Lung (tissue), 12 donors: ENCODE data around the gene DUSP22. TPM values are rescaled to one million over a fixed set of nuclear protein-coding genes. Genes with fewer than 3 reads are reported as not detected.
"Not testable (repeated sequence)": the region's sequence is repeated elsewhere in the genome, so short reads cannot be mapped to it uniquely, and the experiment has no call there.

Experiments
- ATAC-seq: fragments of 200-7000 bp; cut with Tn5 transposase; one replicate; pipeline ENCODE4 v1.9.1; 2020; ENCODE audit warnings: moderate number of reproducible peaks; ENCODE audit not compliant: insufficient read depth, low FRiP score
- DNase-seq, 3 donors: peaks; one replicate each; pipeline ENCODE4 v3.0.0-alpha.2; 2013 to 2017
- H3K27ac ChIP-seq, 2 donors: one replicate each; pipeline ENCODE4 v1.5.1; 2013; ENCODE audit warnings: mild to moderate bottlenecking in 2 of 2, moderate library complexity in 2 of 2, control low read depth in 1 of 2, inconsistent platforms in 1 of 2, low read depth in 1 of 2, low read length in 1 of 2
- H3K27me3 ChIP-seq, 3 donors: one replicate each; pipeline ENCODE4 v1.5.1; 2013; ENCODE audit warnings: low read length in 2 of 3; ENCODE audit not compliant: control insufficient read depth in 3 of 3, insufficient read depth in 3 of 3
- H3K36me3 ChIP-seq, 4 donors: one replicate each; pipeline ENCODE4 v1.5.1; 2013; ENCODE audit warnings: low read length in 4 of 4, mild to moderate bottlenecking in 1 of 4, moderate library complexity in 1 of 4; ENCODE audit not compliant: control insufficient read depth in 4 of 4, insufficient read depth in 4 of 4
- H3K4me1 ChIP-seq, 5 donors: one replicate each; pipeline ENCODE4 v1.5.1; 2013; ENCODE audit warnings: low read length in 5 of 5, mild to moderate bottlenecking in 2 of 5, moderate library complexity in 1 of 5; ENCODE audit not compliant: control insufficient read depth in 5 of 5, insufficient read depth in 5 of 5
- H3K4me3 ChIP-seq: one replicate; pipeline ENCODE4 v1.5.1; 2013; ENCODE audit warnings: mild to moderate bottlenecking, control low read depth, moderate library complexity
- H3K9ac ChIP-seq, 2 donors: one replicate each; pipeline ENCODE4 v1.5.1; 2013; ENCODE audit warnings: low read length in 2 of 2, control low read depth in 1 of 2; ENCODE audit not compliant: insufficient read depth in 1 of 2
- H3K9me3 ChIP-seq, 4 donors: one replicate each; pipeline ENCODE4 v1.5.1; 2013; ENCODE audit warnings: low read length in 3 of 4, mild to moderate bottlenecking in 1 of 4, moderate library complexity in 1 of 4; ENCODE audit not compliant: control insufficient read depth in 4 of 4, insufficient read depth in 3 of 4
- WGBS, 2 donors: extraction: QIAGEN DNeasy Blood & Tissue Kit; methylation state at CpG; one replicate each; pipeline ENCODE4 v1.1.7; 2013; 5-methylcytosine and 5-hydroxymethylcytosine counted together
- polyA plus RNA-seq, 2 donors: library from polyadenylated mRNA; stranded (reverse); fragments of 200-250 nt; gene quantifications; one replicate each; pipeline ENCODE4 v1.2.1, GENCODE V29; 2013
- total RNA-seq, 2 donors: library from RNA; depleted of rRNA in 1 of 2; stranded (reverse); fragments of >200 nt in 1 of 2; gene quantifications; one replicate each; pipeline ENCODE4 v1.2.1, GENCODE V29; 2014 to 2021
- TF ChIP-seq, protein P1 (sequence below): IDR thresholded peaks from 2 replicates; pipeline ENCODE4 v1.5.1; 2012; ENCODE audit warnings: mild to moderate bottlenecking; ENCODE audit errors: control extremely low read depth, extremely low read depth
- donor health status: control.
- donor health status: control.
- donor health status: Bipolar disorder and iron deficiency.
- donor health status: healthy.
- donor health status: DM: yes; HTN: yes; CAD: no.

Gene DUSP22
- total and polyA plus RNA-seq, 4 donors, result 38.9 to 51.1 (median 43.8) TPM

DNA sequence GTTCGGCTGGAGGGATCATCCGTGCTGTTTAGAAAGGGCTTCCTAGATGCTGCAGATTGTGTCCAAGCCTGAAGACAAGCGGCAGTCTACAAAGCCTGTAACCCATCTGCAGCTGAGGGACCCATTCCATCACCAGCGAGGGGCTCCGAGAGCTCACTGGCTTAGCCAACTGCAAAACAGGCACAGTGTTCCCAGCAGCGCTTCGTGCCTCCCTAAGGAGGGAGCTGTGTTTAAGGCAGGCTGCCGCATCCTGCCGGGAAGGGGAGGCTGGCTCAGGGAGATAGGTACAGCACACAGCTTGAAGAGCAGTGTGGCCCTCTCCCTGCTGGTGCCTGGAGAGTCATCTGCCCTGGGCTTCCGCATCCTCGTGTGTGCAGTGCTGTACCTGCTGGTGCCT, 32.4 kb downstream of the DUSP22 start:
- H3K9me3 ChIP-seq, result peaks cover 0 to 7% (median under 1%) of the 10 kb centered on the region in 4 donors
- no peak overlapping the region for H3K27ac ChIP-seq
- no peak for ATAC-seq
- H3K9ac ChIP-seq, result no peak overlapping the region
- peaks cover 0 to 17% (median 0%) of the 10 kb centered on the region in 5 donors for H3K4me1 ChIP-seq
- TF ChIP-seq, protein P1, sequence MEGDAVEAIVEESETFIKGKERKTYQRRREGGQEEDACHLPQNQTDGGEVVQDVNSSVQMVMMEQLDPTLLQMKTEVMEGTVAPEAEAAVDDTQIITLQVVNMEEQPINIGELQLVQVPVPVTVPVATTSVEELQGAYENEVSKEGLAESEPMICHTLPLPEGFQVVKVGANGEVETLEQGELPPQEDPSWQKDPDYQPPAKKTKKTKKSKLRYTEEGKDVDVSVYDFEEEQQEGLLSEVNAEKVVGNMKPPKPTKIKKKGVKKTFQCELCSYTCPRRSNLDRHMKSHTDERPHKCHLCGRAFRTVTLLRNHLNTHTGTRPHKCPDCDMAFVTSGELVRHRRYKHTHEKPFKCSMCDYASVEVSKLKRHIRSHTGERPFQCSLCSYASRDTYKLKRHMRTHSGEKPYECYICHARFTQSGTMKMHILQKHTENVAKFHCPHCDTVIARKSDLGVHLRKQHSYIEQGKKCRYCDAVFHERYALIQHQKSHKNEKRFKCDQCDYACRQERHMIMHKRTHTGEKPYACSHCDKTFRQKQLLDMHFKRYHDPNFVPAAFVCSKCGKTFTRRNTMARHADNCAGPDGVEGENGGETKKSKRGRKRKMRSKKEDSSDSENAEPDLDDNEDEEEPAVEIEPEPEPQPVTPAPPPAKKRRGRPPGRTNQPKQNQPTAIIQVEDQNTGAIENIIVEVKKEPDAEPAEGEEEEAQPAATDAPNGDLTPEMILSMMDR, result no peak
- no peaks in the 10 kb centered on the region for H3K27me3 ChIP-seq
- H3K4me3 ChIP-seq, result no peak overlapping the region
- no peak for DNase-seq
- WGBS, 2 donors, result 86 to 93% methylated on average over 11 of the region's 11 CpGs
- H3K36me3 ChIP-seq, result peaks cover 0 to 6% (median 1%) of the 10 kb centered on the region in 4 donors

DNA sequence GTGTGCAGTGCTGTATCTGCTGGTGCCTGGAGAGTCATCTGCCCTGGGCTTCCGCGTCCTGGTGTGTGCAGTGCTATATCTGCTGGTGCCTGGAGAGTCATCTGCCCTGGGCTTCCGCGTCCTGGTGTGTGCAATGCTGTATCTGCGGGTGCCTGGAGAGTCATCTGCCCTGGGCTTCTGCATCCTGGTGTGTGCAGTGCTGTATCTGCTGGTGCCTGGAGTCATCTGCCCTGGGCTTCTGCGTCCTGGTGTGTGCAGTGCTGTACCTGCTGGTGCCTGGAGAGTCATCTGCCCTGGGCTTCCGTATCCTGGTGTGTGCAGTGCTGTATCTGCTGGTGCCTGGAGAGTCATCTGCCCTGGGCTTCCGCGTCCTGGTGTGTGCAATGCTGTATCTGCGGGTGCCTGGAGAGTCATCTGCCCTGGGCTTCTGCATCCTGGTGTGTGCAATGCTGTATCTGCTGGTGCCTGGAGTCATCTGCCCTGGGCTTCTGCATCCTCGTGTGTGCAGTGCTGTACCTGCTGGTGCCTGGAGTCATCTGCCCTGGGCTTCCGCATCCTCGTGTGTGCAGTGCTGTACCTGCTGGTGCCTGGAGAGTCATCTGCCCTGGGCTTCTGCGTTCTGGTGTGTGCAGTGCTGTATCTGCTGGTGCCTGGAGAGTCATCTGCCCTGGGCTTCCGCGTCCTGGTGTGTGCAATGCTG, 33.0 kb downstream of the DUSP22 start:
- WGBS, 2 donors, result 89 to 91% methylated on average over 15 to 16 of the region's 16 CpGs
- H3K27me3 ChIP-seq, ATAC-seq, DNase-seq, H3K36me3 ChIP-seq, H3K27ac ChIP-seq, H3K9me3 ChIP-seq, H3K9ac ChIP-seq, H3K4me3 ChIP-seq: not testable (repeated sequence)
- H3K4me1 ChIP-seq, result peaks cover 0 to 17% (median 0%) of the 10 kb centered on the region in 5 donors

DNA sequence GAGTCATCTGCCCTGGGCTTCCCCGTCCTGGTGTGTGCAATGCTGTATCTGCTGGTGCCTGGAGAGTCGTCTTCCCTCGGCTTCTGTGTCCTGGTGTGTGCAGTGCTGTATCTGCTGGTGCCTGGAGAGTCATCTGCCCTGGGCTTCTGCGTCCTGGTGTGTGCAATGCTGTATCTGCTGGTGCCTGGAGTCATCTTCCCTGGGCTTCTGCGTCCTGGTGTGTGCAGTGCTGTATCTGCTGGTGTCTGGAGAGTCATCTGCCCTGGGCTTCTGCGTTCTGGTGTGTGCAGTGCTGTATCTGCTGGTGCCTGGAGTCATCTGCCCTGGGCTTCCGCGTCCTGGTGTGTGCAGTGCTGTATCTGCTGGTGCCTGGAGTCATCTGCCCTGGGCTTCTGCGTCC, 33.8 kb downstream of the DUSP22 start:
- not testable (repeated sequence) for H3K36me3 ChIP-seq, ATAC-seq, H3K27ac ChIP-seq, H3K27me3 ChIP-seq, DNase-seq, H3K9me3 ChIP-seq, H3K4me3 ChIP-seq, H3K9ac ChIP-seq
- peaks cover 0 to 16% (median 0%) of the 10 kb centered on the region in 5 donors for H3K4me1 ChIP-seq
- WGBS, 2 donors, result 76 to 82% methylated on average over 9 of the region's 9 CpGs

DNA sequence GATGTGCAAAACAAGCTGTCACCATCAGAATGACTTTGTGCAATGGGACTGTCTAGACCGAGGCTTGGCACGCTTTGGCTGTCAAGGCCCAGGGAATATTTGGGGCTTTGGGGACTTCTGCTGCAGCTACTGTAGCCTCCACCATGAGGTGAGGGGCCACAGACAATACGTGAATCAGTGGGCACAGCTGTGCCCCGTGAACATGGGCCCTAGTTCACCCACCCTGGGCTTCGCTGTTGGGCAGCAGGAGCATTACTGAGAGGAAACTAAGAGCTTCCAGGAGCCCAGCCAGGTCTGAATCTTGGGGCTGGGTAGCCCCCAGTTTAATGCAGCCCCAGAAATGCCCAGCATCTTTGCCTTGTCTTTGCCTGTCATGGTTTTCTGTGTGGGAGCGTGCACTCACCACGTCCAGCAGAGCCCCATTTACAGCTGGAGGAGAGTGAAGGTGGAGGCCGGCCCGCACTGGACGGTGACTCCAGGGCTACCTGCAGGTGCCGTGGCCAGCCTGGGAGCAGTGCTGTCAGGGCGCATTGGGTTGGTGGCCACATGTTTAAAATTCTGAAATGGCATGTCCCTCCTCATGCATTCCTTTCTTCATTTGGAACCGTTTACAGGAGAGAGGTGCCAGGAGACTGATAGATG, 34.7 kb downstream of the DUSP22 start:
- H3K27me3 ChIP-seq, result no peaks in the 10 kb centered on the region
- H3K9me3 ChIP-seq, result peaks cover 0 to 1% (median 0%) of the 10 kb centered on the region in 4 donors
- peaks cover 0 to 8% (median 1%) of the 10 kb centered on the region in 4 donors for H3K36me3 ChIP-seq
- TF ChIP-seq, protein P1, result no peak
- H3K4me1 ChIP-seq, result peaks cover 0 to 16% (median 6%) of the 10 kb centered on the region in 5 donors
- ATAC-seq (no peak), DNase-seq (no peak)
- no peak overlapping the region for H3K27ac ChIP-seq
- no peak overlapping the region for H3K9ac ChIP-seq
- no peak overlapping the region for H3K4me3 ChIP-seq
- 91 to 94% methylated on average over 13 of the region's 13 CpGs for WGBS, 2 donors
